Measurements from ENCODE around the gene DLGAP1. TPM values are rescaled to one million over a fixed set of nuclear protein-coding genes. Genes with fewer than 3 reads are reported as not detected.

Gene DLGAP1
- total and polyA plus RNA-seq, 2 experiments from 2014 or later = 17.0 to 48.5 TPM

GRCh38 chr18:3615374-3615985, 839.6 kb downstream of the DLGAP1 start:
- no peak overlapping the region for H2AFZ ChIP-seq

More at GRCh38 chr18:3615374-3615985, 839.6 kb downstream of the DLGAP1 start:
- peaks cover 14% of the 10 kb centered on the region for H3K27me3 Mint-ChIP-seq (ENCODE audit: insufficient read depth, low read depth, poor library complexity)
- Histone ChIP-seq H3K27me3 (ENCODE audit: insufficient read depth) (no peaks in the 10 kb centered on the region), H3K36me3 (ENCODE audit: insufficient read depth) (no peaks in the 10 kb centered on the region; the same call in 1 of the 2 replicates), H3K4me3 (no peak overlapping the region), H4K20me1 (replicated peaks; ENCODE audit: insufficient read depth) (no peaks in the 10 kb centered on the region), H3K79me2 (replicated peaks; ENCODE audit: insufficient read depth) (no peaks in the 10 kb centered on the region), H3K4me1 (ENCODE audit: insufficient read depth) (peaks cover 31% of the 10 kb centered on the region), H3F3A (replicated peaks; ENCODE audit: low read depth) (peaks cover 18% of the 10 kb centered on the region), H3K4me2 (peak overlapping the region; percentile 49; the same call in 1 of the 2 replicates), H3K27ac (ENCODE audit: low read depth) (peak overlapping the region; percentile 56; the same call in 1 of the 2 replicates), H3K9me2 (ENCODE audit: insufficient read depth) (no peaks in the 10 kb centered on the region)
- H3K4me3 Mint-ChIP-seq = no peak overlapping the region
- H3K36me3 Mint-ChIP-seq (ENCODE audit: low read depth) = peaks cover 4% of the 10 kb centered on the region; the same call in 1 of the 3 replicates
- H3K27ac Mint-ChIP-seq = 0 out of 2 replicates have a peak overlapping the region, but pooled peaks have one; percentile 2
- H3K4me1 Mint-ChIP-seq = peaks cover 26% of the 10 kb centered on the region
- TF ChIP-seq STAT1 (IDR thresholded peaks at IDR 0.05; ENCODE audit: unreplicated experiment) (no peak), REST (IDR thresholded peaks at IDR 0.05; ENCODE audit: unreplicated experiment) (no peak), EZH2 (IDR thresholded peaks at IDR 0.05; ENCODE audit: low read depth, unreplicated experiment) (no peak), JUNB (IDR thresholded peaks at IDR 0.05; ENCODE audit: unreplicated experiment) (no peak), CREB1 (CRISPR knock-in tag; IDR thresholded peaks at IDR 0.05; ENCODE audit: low read depth) (no peak)
- TF ChIP-seq, protein P1, sequence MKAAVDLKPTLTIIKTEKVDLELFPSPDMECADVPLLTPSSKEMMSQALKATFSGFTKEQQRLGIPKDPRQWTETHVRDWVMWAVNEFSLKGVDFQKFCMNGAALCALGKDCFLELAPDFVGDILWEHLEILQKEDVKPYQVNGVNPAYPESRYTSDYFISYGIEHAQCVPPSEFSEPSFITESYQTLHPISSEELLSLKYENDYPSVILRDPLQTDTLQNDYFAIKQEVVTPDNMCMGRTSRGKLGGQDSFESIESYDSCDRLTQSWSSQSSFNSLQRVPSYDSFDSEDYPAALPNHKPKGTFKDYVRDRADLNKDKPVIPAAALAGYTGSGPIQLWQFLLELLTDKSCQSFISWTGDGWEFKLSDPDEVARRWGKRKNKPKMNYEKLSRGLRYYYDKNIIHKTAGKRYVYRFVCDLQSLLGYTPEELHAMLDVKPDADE (IDR thresholded peaks at IDR 0.05) = no peak
- TF ChIP-seq, protein P2, sequence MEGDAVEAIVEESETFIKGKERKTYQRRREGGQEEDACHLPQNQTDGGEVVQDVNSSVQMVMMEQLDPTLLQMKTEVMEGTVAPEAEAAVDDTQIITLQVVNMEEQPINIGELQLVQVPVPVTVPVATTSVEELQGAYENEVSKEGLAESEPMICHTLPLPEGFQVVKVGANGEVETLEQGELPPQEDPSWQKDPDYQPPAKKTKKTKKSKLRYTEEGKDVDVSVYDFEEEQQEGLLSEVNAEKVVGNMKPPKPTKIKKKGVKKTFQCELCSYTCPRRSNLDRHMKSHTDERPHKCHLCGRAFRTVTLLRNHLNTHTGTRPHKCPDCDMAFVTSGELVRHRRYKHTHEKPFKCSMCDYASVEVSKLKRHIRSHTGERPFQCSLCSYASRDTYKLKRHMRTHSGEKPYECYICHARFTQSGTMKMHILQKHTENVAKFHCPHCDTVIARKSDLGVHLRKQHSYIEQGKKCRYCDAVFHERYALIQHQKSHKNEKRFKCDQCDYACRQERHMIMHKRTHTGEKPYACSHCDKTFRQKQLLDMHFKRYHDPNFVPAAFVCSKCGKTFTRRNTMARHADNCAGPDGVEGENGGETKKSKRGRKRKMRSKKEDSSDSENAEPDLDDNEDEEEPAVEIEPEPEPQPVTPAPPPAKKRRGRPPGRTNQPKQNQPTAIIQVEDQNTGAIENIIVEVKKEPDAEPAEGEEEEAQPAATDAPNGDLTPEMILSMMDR (conservative IDR thresholded peaks at IDR 0.05; ENCODE audit: low read depth in 2 of 2) = no peak
- no peaks in the 10 kb centered on the region for H3K9me3 Mint-ChIP-seq
- DNase-seq (ENCODE audit: low spot score) = no peak
- ATAC-seq = no peak

Measured in GM23338 (cell line).